HEK293 (cell line): ENCODE results near the gene SKA2.

Experiments used
- EGR2 ChIP-seq: fragments of 450-650 bp; formaldehyde crosslinking; IDR thresholded peaks from 2 replicates; pipeline ENCODE4 v1.5.1; 2016; ENCODE audit warnings: low read depth, missing biosample characterization, missing genetic modification characterization
- ELK4 ChIP-seq: IDR thresholded peaks from 2 replicates; pipeline ENCODE4 v1.6.1; 2011; ENCODE audit warnings: mild to moderate bottlenecking, low read depth, low read length, borderline replicate concordance
- HIC1 ChIP-seq: fragments of 450-650 bp; formaldehyde crosslinking; IDR thresholded peaks from 2 replicates; pipeline ENCODE4 v1.5.1; 2016; ENCODE audit warnings: missing biosample characterization, missing genetic modification characterization
- HOXC10 ChIP-seq: sonication (generic); formaldehyde crosslinking; IDR thresholded peaks from 2 replicates; pipeline ENCODE4 v1.8.1; 2023; ENCODE audit warnings: mild to moderate bottlenecking, missing genetic modification reagents
- PBX3 ChIP-seq: sonication (generic); formaldehyde crosslinking; IDR thresholded peaks from 2 replicates; pipeline ENCODE4 v1.8.1; 2022; ENCODE audit warnings: mild to moderate bottlenecking, moderate library complexity, missing genetic modification reagents
- PRDM1 ChIP-seq: fragments of 450-650 bp; formaldehyde crosslinking; IDR thresholded peaks from 2 replicates; pipeline ENCODE4; 2016; ENCODE audit warnings: missing biosample characterization, missing genetic modification characterization
- PRDM10 ChIP-seq: fragments of 450-650 bp; formaldehyde crosslinking; IDR thresholded peaks from 2 replicates; pipeline ENCODE4 v1.5.1; 2016; ENCODE audit warnings: missing biosample characterization, missing genetic modification characterization
- PRDM4 ChIP-seq: fragments of 450-650 bp; formaldehyde crosslinking; IDR thresholded peaks from 2 replicates; pipeline ENCODE4 v1.5.1; 2017; ENCODE audit warnings: missing biosample characterization, missing genetic modification characterization
- SP2 ChIP-seq: fragments of 450-650 bp; formaldehyde crosslinking; IDR thresholded peaks from 2 replicates; pipeline ENCODE4 v1.5.1; 2016; ENCODE audit warnings: missing biosample characterization, missing genetic modification characterization
- TCF7L2 ChIP-seq: IDR thresholded peaks from 2 replicates; pipeline ENCODE4 v1.6.1; 2011; ENCODE audit warnings: low read depth, mild to moderate bottlenecking, inconsistent platforms, low read length, moderate library complexity, borderline replicate concordance
- TRIM28 ChIP-seq: IDR thresholded peaks from 2 replicates; pipeline ENCODE4 v1.6.1; 2011; ENCODE audit warnings: low read length, control low read depth, borderline replicate concordance
- ZBTB1 ChIP-seq: fragments of 450-650 bp; formaldehyde crosslinking; IDR thresholded peaks from 2 replicates; pipeline ENCODE4 v1.5.1; 2016; ENCODE audit warnings: missing biosample characterization, missing genetic modification characterization
- ZFP41 ChIP-seq: fragments of 450-650 bp; formaldehyde crosslinking; IDR thresholded peaks from 2 replicates; pipeline ENCODE4 v1.5.1; 2016; ENCODE audit warnings: missing biosample characterization, missing genetic modification characterization, borderline replicate concordance
- ZFP69B ChIP-seq: fragments of 450-650 bp; formaldehyde crosslinking; IDR thresholded peaks from 2 replicates; pipeline ENCODE4 v1.5.1; 2016; ENCODE audit warnings: missing biosample characterization, missing genetic modification characterization
- ZNF155 ChIP-seq: fragments of 450-650 bp; formaldehyde crosslinking; IDR thresholded peaks from 2 replicates; pipeline ENCODE4 v1.5.1; 2016; ENCODE audit warnings: missing biosample characterization, missing genetic modification characterization
- ZNF184 ChIP-seq: fragments of 450-650 bp; IDR thresholded peaks from 2 replicates; pipeline ENCODE4 v1.5.1; 2018; ENCODE audit warnings: missing biosample characterization, mild to moderate bottlenecking, missing genetic modification characterization
- ZNF248 ChIP-seq: fragments of 450-650 bp; formaldehyde crosslinking; IDR thresholded peaks from 2 replicates; pipeline ENCODE4 v1.5.1; 2017; ENCODE audit warnings: missing biosample characterization, missing genetic modification characterization
- ZNF26 ChIP-seq: fragments of 450-650 bp; formaldehyde crosslinking; IDR thresholded peaks from 2 replicates; pipeline ENCODE4 v1.5.1; 2016; ENCODE audit warnings: missing biosample characterization, missing genetic modification characterization
- ZNF341 ChIP-seq: fragments of 450-650 bp; formaldehyde crosslinking; IDR thresholded peaks from 2 replicates; pipeline ENCODE4; 2016; ENCODE audit warnings: low read depth, missing biosample characterization, missing genetic modification characterization
- ZNF529 ChIP-seq: fragments of 450-650 bp; formaldehyde crosslinking; IDR thresholded peaks from 2 replicates; pipeline ENCODE4 v1.5.1; 2017; ENCODE audit warnings: missing genetic modification characterization, missing biosample characterization; ENCODE audit not compliant: insufficient replicate concordance
- ZNF544 ChIP-seq: fragments of 450-650 bp; formaldehyde crosslinking; IDR thresholded peaks from 2 replicates; pipeline ENCODE4 v1.5.0; 2017; ENCODE audit warnings: missing biosample characterization, missing genetic modification characterization
- ZNF610 ChIP-seq: fragments of 450-650 bp; formaldehyde crosslinking; IDR thresholded peaks from 2 replicates; pipeline ENCODE4 v1.5.1; 2016; ENCODE audit warnings: missing biosample characterization, missing genetic modification characterization, borderline replicate concordance
- ZNF626 ChIP-seq: fragments of 450-650 bp; sonication (Bioruptor Pico); formaldehyde crosslinking; IDR thresholded peaks from 2 replicates; pipeline ENCODE4 v1.5.1; 2018; ENCODE audit warnings: missing biosample characterization, missing genetic modification characterization, inconsistent platforms
- ZNF692 ChIP-seq: fragments of 450-650 bp; formaldehyde crosslinking; IDR thresholded peaks from 2 replicates; pipeline ENCODE4 v1.5.1; 2016; ENCODE audit warnings: missing biosample characterization, missing genetic modification characterization
- ZNF701 ChIP-seq: fragments of 450-650 bp; formaldehyde crosslinking; IDR thresholded peaks from 2 replicates; pipeline ENCODE4 v1.5.1; 2016; ENCODE audit warnings: missing biosample characterization, missing genetic modification characterization

The SKA2 gene

GRCh38 chr17:59154721-59155438 is at the start of gene SKA2 (continued):
- no peak for TF ChIP-seq HIC1 (tag by site-specific recombination)
- TF ChIP-seq PRDM1 = no peak
- TF ChIP-seq ZFP41 (tag by site-specific recombination) = no peak
- TF ChIP-seq ELK4 = no peak
- no peak; the same call in 1 of the 2 replicates for TF ChIP-seq PRDM4 (tag by site-specific recombination)
- TF ChIP-seq EGR2 (tag by site-specific recombination) = 0 out of 2 replicates have a peak, but pooled peaks have one; percentile 3
- TF ChIP-seq HOXC10 (CRISPR knock-in tag) = no peak
- peak; percentile 90 for TF ChIP-seq SP2 (tag by site-specific recombination)
- TF ChIP-seq ZNF529 (tag by site-specific recombination) = no peak
- no peak for TF ChIP-seq ZFP69B
- TF ChIP-seq ZNF184 (tag by site-specific recombination) = no peak
- no peak for TF ChIP-seq ZNF155 (tag by site-specific recombination)
- no peak for TF ChIP-seq TRIM28
- peak; percentile 15; the same call in 1 of the 2 replicates for TF ChIP-seq ZNF692
- no peak for TF ChIP-seq ZNF26
- no peak for TF ChIP-seq ZNF544 (tag by site-specific recombination)
- TF ChIP-seq PRDM10 = peak; percentile 55
- peak; percentile 81; the same call in 1 of the 2 replicates for TF ChIP-seq TCF7L2
- TF ChIP-seq ZBTB1 (tag by site-specific recombination) = no peak
- no peak for TF ChIP-seq ZNF626 (tag by site-specific recombination)
- no peak; the same call in 1 of the 2 replicates for TF ChIP-seq PBX3
- TF ChIP-seq ZNF610 (tag by site-specific recombination) = no peak
- TF ChIP-seq ZNF248 = no peak
- TF ChIP-seq ZNF341 (tag by site-specific recombination) = no peak
- no peak for TF ChIP-seq ZNF701 (tag by site-specific recombination)
